Endodermal cell (in vitro differentiated cells): ENCODE measurements around the gene TREX2. TPM values are rescaled to one million over a fixed set of nuclear protein-coding genes. Genes with fewer than 3 reads are reported as not detected.

Source experiments
- DNase-seq: peaks from one replicate; pipeline ENCODE4 v3.0.0-alpha.2; 2017
- H3K27ac ChIP-seq: 2 replicates; pipeline ENCODE4 v1.5.1; 2013; ENCODE audit warnings: mild to moderate bottlenecking, low read depth, low read length, moderate library complexity
- H3K27me3 ChIP-seq: 2 replicates; pipeline ENCODE4 v1.6.1; 2013; ENCODE audit warnings: mild to moderate bottlenecking, low read length, moderate library complexity; ENCODE audit not compliant: insufficient read depth, control insufficient read depth, poor library complexity, severe bottlenecking
- H3K36me3 ChIP-seq: 2 replicates; pipeline ENCODE4 v1.7.0; 2013; ENCODE audit warnings: mild to moderate bottlenecking, low read length, moderate library complexity; ENCODE audit not compliant: control insufficient read depth, insufficient read depth
- H3K4me1 ChIP-seq: one replicate; pipeline ENCODE4 v1.7.0; 2013; ENCODE audit warnings: low read length; ENCODE audit not compliant: control insufficient read depth, insufficient read depth
- H3K4me3 ChIP-seq: 2 replicates; pipeline ENCODE4 v1.5.1; 2013; ENCODE audit warnings: mild to moderate bottlenecking, low read length, moderate library complexity
- H3K9ac ChIP-seq: 2 replicates; pipeline ENCODE4 v1.6.1; 2013; ENCODE audit warnings: mild to moderate bottlenecking, low read length, moderate library complexity; ENCODE audit not compliant: poor library complexity, severe bottlenecking; ENCODE audit errors: extremely low read depth
- H3K9me3 ChIP-seq: 2 replicates; pipeline ENCODE4 v1.6.1; 2013; ENCODE audit warnings: mild to moderate bottlenecking, low read length, moderate library complexity; ENCODE audit not compliant: control insufficient read depth
- H3K27ac Mint-ChIP-seq: 2 replicates; pipeline ENCODE4 v1.8.0; 2020; ENCODE audit warnings: mixed read lengths
- H3K27me3 Mint-ChIP-seq: 2 replicates; pipeline ENCODE4 v1.8.0; 2021; ENCODE audit warnings: mild to moderate bottlenecking, mixed read lengths; ENCODE audit not compliant: insufficient read depth
- H3K36me3 Mint-ChIP-seq: 2 replicates; pipeline ENCODE4 v1.8.0; 2020; ENCODE audit warnings: low read depth, mixed read lengths
- H3K4me1 Mint-ChIP-seq: 2 replicates; pipeline ENCODE4 v1.8.0; 2020; ENCODE audit warnings: mixed read lengths
- H3K4me3 Mint-ChIP-seq: 2 replicates; pipeline ENCODE4 v1.8.0; 2020; ENCODE audit warnings: mild to moderate bottlenecking, moderate library complexity, mixed read lengths
- H3K9me3 Mint-ChIP-seq: 2 replicates; pipeline ENCODE4 v1.8.0; 2020; ENCODE audit warnings: mild to moderate bottlenecking, mixed read lengths
- CTCF ChIP-seq: fragments of 200-600 bp; sonication (generic); conservative IDR thresholded peaks from 2 replicates; pipeline ENCODE4 v1.5.0; 2021; ENCODE audit warnings: antibody characterized with exemption, mild to moderate bottlenecking
- WGBS, 2 experiments: methylation state at CpG; one replicate each; pipeline versions ENCODE4 v1.1.5 to v1.1.7; 2013; ENCODE audit warnings: missing lambda C conversion rate in 2 of 2, mixed read lengths in 1 of 2; ENCODE audit not compliant: insufficient coverage in 1 of 2, insufficient read length in 1 of 2; 5-methylcytosine and 5-hydroxymethylcytosine counted together
- total RNA-seq, 2 donors: library from RNA; stranded (reverse); fragmentation: NEBNext Ultra II Directional in 1 of 2; extraction: Animal tissue kit (Norgen Biotek cat#: 25700) in 1 of 2; gene quantifications; 2 replicates in 1 of 2; 3 replicates in 1 of 2; pipeline ENCODE4 v1.2.1, GENCODE V29; 2021

TREX2 gene
- total RNA-seq, 2 donors from 2014 or later, result 0.35 to 0.70 TPM

- no peaks in the 10 kb centered on the region for H3K36me3 ChIP-seq
- no peak for TF ChIP-seq CTCF
- Mint-ChIP-seq H3K27ac (no peak overlapping the region), H3K36me3 (peaks cover 9% of the 10 kb centered on the region), H3K27me3 (no peaks in the 10 kb centered on the region), H3K4me1 (no peaks in the 10 kb centered on the region), H3K4me3 (no peak overlapping the region), H3K9me3 (peaks cover 61% of the 10 kb centered on the region)
- no peaks in the 10 kb centered on the region for H3K4me1 ChIP-seq
- DNase-seq, result no peak
- no peak overlapping the region for H3K9ac ChIP-seq
- no peaks in the 10 kb centered on the region for H3K27me3 ChIP-seq
- no peak overlapping the region for H3K27ac ChIP-seq
- H3K9me3 ChIP-seq, result no peaks in the 10 kb centered on the region
- H3K4me3 ChIP-seq, result no peak overlapping the region
- 94 to 95% methylated on average over 8 to 16 of the region's 21 CpGs for WGBS, 2 experiments
Observed at GRCh38 chrX:153448556-153449367, 2.9 kb upstream of the TREX2 start.

- H3K4me1 ChIP-seq, result no peaks in the 10 kb centered on the region
- 91 to 92% methylated on average over 2 to 7 of the region's 8 CpGs for WGBS, 2 experiments
- H3K9me3 ChIP-seq, result no peaks in the 10 kb centered on the region
- Mint-ChIP-seq H3K27ac (no peak overlapping the region), H3K27me3 (no peaks in the 10 kb centered on the region), H3K4me3 (no peak overlapping the region), H3K36me3 (peaks cover 9% of the 10 kb centered on the region), H3K9me3 (peaks cover 61% of the 10 kb centered on the region), H3K4me1 (no peaks in the 10 kb centered on the region)
- H3K36me3 ChIP-seq, result no peaks in the 10 kb centered on the region
- H3K9ac ChIP-seq, result no peak overlapping the region
- no peak for TF ChIP-seq CTCF
- H3K4me3 ChIP-seq, result no peak overlapping the region
- no peak overlapping the region for H3K27ac ChIP-seq
- H3K27me3 ChIP-seq, result no peaks in the 10 kb centered on the region
- no peak for DNase-seq
Observed at GRCh38 chrX:153447581-153447960, 1.7 kb upstream of the TREX2 start.

GRCh38 chrX:153446950-153447580 is 1.2 kb upstream of the TREX2 start:
- H3K9me3 Mint-ChIP-seq, result peaks cover 59% of the 10 kb centered on the region
- TF ChIP-seq CTCF, result no peak
- no peaks in the 10 kb centered on the region for H3K27me3 Mint-ChIP-seq
- no peak overlapping the region for H3K4me3 ChIP-seq
- H3K36me3 ChIP-seq, result no peaks in the 10 kb centered on the region
- no peaks in the 10 kb centered on the region for H3K4me1 Mint-ChIP-seq
- no peaks in the 10 kb centered on the region for H3K27me3 ChIP-seq
- H3K4me3 Mint-ChIP-seq, result no peak overlapping the region
- H3K9me3 ChIP-seq, result no peaks in the 10 kb centered on the region
- H3K36me3 Mint-ChIP-seq, result peaks cover 9% of the 10 kb centered on the region
- no peak for DNase-seq
- 89 to 93% methylated on average over 11 to 17 of the region's 17 CpGs for WGBS, 2 experiments
- no peak overlapping the region for H3K27ac Mint-ChIP-seq
- no peak overlapping the region for H3K27ac ChIP-seq
- H3K9ac ChIP-seq, result no peak overlapping the region
- H3K4me1 ChIP-seq, result no peaks in the 10 kb centered on the region
